ENCODE results near the gene TSSK3.
"Not testable (repeated sequence)": the region's sequence is repeated elsewhere in the genome, so short reads cannot be mapped to it uniquely, and the experiment has no call there.

TSSK3 gene

DNA sequence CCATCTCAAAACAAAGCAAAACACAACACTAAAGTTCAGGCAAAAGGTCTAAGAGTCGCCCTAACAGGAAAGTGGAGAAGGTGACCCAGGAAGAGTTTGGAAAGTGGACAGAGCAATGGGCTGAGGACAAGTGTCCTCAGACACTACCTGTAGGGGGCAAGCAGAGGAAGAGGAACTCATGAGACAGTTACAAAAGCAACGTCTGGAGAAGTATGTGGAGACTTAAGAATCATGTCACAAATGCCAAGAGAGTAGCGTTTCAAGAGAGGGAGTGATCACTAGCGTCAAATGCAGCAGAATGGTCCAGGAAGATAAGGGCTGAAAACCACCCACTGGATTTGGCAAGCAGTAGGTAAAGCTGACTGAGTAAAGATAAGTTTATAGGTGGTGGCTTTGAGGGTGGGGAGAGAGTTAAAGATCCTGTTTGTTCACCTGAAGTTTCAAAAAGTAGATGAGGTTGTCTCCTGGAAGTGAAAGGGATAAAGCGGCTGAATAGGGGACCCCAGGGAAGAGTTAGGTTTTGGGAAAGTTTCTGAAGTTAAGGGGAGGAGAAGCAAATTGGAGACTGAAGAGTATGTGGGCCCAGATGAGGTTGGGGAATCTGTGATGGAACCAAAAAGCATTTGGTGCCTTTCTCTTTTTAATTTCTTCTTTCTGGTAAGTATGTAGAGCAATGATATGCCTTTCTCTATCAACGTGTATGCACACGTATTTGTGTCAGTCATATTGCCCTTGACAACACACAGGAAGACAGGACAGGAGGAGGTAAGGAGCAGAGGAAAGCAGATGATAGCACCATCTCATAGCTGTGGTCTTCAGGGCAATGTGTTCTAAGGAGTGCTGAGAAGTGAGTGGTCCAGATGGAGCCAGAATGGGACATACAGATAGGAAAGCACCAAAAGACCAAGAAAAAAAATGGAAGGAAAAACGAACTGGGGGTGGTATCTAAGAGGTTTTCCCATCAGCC is 28.8 kb downstream of the TSSK3 start:
- DNase-seq = no peak
- Mint-ChIP-seq H3K27ac (no peak overlapping the region), H3K27me3 (no peaks in the 10 kb centered on the region), H3K36me3 (peaks cover 17% of the 10 kb centered on the region), H3K4me3 (no peak overlapping the region), H3K4me1 (peaks cover 40% of the 10 kb centered on the region), H3K9me3 (no peaks in the 10 kb centered on the region)
- CTCF ChIA-PET = interaction anchor here (0.6 to 1.5 kb wide), 3 partner anchors 8 to 9 kb away, joined by 3 to 4 read pairs (median 3); no protein-coding TSS in a partner anchor

- H3K36me3 Mint-ChIP-seq = peaks cover 9% of the 10 kb centered on the region
- H3K27me3 Mint-ChIP-seq = peaks cover 4% of the 10 kb centered on the region
- no peaks in the 10 kb centered on the region for H3K9me3 Mint-ChIP-seq
- peak overlapping the region; percentile 16 for H3K27ac Mint-ChIP-seq
- H3K4me3 Mint-ChIP-seq = peak overlapping the region; percentile 9
- CTCF ChIA-PET = interaction anchor here (0.9 kb wide), 1 partner anchor 8 kb away, joined by 3 read pairs; no protein-coding TSS in a partner anchor
- H3K4me1 Mint-ChIP-seq = peaks cover 33% of the 10 kb centered on the region
- no peak for DNase-seq
Observed at GRCh38 chr1:32392325-32392724, 30.0 kb downstream of the TSSK3 start.

GRCh38 chr1:32393136-32393535 is 30.8 kb downstream of the TSSK3 start:
- H3K4me3 Mint-ChIP-seq = peak overlapping the region; percentile 99
- peak overlapping the region; percentile 97 for H3K27ac Mint-ChIP-seq
- peaks cover 6% of the 10 kb centered on the region for H3K27me3 Mint-ChIP-seq
- H3K4me1 Mint-ChIP-seq = peaks cover 29% of the 10 kb centered on the region
- no peak for DNase-seq
- CTCF ChIA-PET = no interaction called here
- H3K9me3 Mint-ChIP-seq = no peaks in the 10 kb centered on the region
- peaks cover 4% of the 10 kb centered on the region for H3K36me3 Mint-ChIP-seq

DNA sequence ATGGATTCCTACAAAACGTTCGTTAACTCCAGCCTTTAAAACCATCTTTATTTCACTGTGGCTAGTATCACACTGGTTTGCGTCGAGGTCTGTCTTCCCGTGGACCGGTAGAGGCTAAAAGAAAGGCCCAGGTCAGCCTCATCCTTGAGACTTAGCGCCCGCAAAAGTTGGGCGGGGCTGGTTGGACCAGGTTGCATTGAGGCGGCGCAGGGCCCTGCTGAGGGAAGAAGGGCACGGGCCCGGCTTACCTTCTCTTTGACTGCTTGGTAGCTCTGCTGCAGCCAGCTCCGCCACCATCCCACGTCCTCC is 31.4 kb downstream of the TSSK3 start:
- Mint-ChIP-seq H3K4me1 (peaks cover 29% of the 10 kb centered on the region), H3K9me3 (no peaks in the 10 kb centered on the region), H3K4me3 (peak overlapping the region; percentile 99), H3K27ac (peak overlapping the region; percentile 97), H3K27me3 (peaks cover 9% of the 10 kb centered on the region), H3K36me3 (peaks cover 4% of the 10 kb centered on the region)
- DNase-seq = no peak
- CTCF ChIA-PET = interaction anchor here (0.9 to 1.8 kb wide), 3 partner anchors 12 to 178 kb away, joined by 3 to 9 read pairs (median 5); no protein-coding TSS in a partner anchor

DNA sequence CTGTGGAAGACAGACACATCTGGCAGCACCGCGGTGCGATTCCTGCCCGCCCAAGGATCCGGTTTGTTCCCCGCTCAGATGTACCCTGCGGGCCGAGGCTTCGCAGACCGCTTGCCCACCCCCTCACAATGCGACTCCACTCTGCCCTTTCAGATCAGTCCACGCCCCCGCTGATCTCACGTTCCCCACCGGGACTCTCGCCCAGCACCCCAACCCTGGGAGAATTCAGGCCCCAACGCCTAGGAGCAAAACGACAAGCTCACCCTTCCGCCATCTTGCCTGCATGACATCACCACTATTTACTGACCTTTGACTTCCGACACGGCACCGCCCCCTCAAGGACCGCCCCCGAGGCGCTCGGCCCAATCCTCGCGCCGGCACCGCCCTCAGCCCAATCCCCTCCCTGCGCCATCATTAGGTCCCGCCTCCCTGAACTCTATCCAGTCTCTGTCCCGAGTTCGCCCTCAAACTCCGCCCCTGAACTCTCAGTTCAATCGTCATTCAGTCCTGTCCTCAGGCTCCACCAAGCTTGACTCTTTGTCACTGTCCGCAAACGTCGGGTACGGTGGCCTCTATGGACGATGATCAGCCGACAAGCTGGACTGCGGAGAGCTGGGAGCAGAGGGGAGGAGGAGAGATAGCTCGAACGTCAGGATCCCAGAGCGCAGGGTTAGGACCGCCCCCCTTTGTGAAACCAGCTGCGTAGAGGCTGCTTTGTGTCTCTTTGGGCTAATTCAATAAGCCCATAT is 32.0 kb downstream of the TSSK3 start, which contains the start of gene BSDC1:
Gene BSDC1 (minus strand): TSS at position 301 of the 749 bp plus-strand sequence. CDS start 27 bp downstream, at position 274.
- CTCF ChIA-PET = interaction anchor here (0.7 to 1.8 kb wide), 6 partner anchors 8 to 186 kb away, joined by 3 to 9 read pairs (median 3); partner anchors contain the start of gene DCDC2B
- Mint-ChIP-seq H3K36me3 (peaks cover 4% of the 10 kb centered on the region), H3K4me1 (peaks cover 29% of the 10 kb centered on the region), H3K9me3 (no peaks in the 10 kb centered on the region), H3K4me3 (peak within 1 kb of the TSS; percentile 99), H3K27me3 (peaks cover 9% of the 10 kb centered on the region), H3K27ac (peak within 1 kb of the TSS; percentile 97)
- DNase-seq = peak; percentile 99

- DNase-seq = no peak
- Mint-ChIP-seq H3K4me3 (peak overlapping the region; percentile 99), H3K4me1 (peaks cover 29% of the 10 kb centered on the region), H3K27ac (peak overlapping the region; percentile 97), H3K36me3 (peaks cover 4% of the 10 kb centered on the region), H3K27me3 (peaks cover 12% of the 10 kb centered on the region), H3K9me3 (no peaks in the 10 kb centered on the region)
- CTCF ChIA-PET = interaction anchor here (0.7 to 1.8 kb wide), 4 partner anchors 8 to 187 kb away, joined by 3 to 9 read pairs (median 3); partner anchors contain the start of gene DCDC2B
Observed at GRCh38 chr1:32394890-32395432, 32.6 kb downstream of the TSSK3 start.

DNA sequence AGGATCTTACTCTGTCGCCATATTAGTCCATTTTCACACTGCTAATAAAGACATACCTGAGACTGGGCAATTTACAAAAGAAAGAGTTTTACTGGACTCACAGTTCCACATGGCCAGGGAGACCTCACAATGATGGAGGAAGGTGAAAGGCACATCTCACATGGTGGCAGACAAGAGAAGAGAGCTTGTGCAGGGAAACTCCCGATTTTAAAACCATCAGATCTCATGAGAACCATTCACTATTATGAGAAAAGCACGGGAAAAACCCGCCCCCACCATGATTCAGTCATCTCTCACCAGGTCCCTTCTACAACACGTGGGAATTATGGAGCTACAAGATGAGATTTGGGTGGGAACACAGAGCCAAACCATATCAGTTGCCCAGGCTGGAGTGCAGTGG is 34.2 kb downstream of the TSSK3 start:
- H3K36me3 Mint-ChIP-seq, H3K4me3 Mint-ChIP-seq, H3K27ac Mint-ChIP-seq, DNase-seq, H3K9me3 Mint-ChIP-seq, CTCF ChIA-PET: not testable (repeated sequence)
- Mint-ChIP-seq H3K27me3 (peaks cover 17% of the 10 kb centered on the region), H3K4me1 (peaks cover 29% of the 10 kb centered on the region)

GRCh38 chr1:32398401-32398800 is 36.1 kb downstream of the TSSK3 start:
- peaks cover 17% of the 10 kb centered on the region for H3K4me1 Mint-ChIP-seq
- H3K9me3 Mint-ChIP-seq = no peaks in the 10 kb centered on the region
- DNase-seq = no peak
- CTCF ChIA-PET = interaction anchor here (0.8 to 5.3 kb wide), 3 partner anchors 8 to 178 kb away, joined by 4 to 55 read pairs (median 4); no protein-coding TSS in a partner anchor
- H3K27ac Mint-ChIP-seq = no peak overlapping the region
- H3K4me3 Mint-ChIP-seq = no peak overlapping the region
- peaks cover 17% of the 10 kb centered on the region for H3K27me3 Mint-ChIP-seq
- peaks cover 2% of the 10 kb centered on the region for H3K36me3 Mint-ChIP-seq

DNA sequence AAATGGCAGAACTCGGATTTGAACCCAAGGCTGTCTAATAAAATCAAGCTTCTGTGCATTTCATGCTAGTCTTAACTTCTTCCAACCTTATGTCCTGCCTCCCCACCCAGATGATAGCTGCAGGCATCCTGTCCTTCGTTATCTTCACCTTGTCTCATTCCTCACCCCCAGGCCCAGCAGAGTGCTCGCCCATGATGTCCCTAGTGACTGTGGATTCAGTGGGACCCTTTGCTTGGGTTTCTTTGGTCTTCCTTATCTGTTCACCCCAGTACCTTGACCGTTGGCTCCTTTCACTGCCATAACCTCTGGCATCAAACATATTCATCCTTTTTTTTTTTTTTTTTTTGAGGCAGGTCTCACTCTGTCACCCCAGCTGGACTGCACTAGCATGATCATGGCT is 37.5 kb downstream of the TSSK3 start:
- Mint-ChIP-seq H3K4me1 (peaks cover 4% of the 10 kb centered on the region), H3K4me3 (no peak overlapping the region), H3K9me3 (no peaks in the 10 kb centered on the region), H3K27me3 (peaks cover 17% of the 10 kb centered on the region), H3K36me3 (no peaks in the 10 kb centered on the region), H3K27ac (no peak overlapping the region)
- no peak for DNase-seq
- CTCF ChIA-PET = interaction anchor here (0.6 to 5.3 kb wide), 9 partner anchors 14 to 551 kb away, joined by 3 to 55 read pairs (median 4); no protein-coding TSS in a partner anchor

DNA sequence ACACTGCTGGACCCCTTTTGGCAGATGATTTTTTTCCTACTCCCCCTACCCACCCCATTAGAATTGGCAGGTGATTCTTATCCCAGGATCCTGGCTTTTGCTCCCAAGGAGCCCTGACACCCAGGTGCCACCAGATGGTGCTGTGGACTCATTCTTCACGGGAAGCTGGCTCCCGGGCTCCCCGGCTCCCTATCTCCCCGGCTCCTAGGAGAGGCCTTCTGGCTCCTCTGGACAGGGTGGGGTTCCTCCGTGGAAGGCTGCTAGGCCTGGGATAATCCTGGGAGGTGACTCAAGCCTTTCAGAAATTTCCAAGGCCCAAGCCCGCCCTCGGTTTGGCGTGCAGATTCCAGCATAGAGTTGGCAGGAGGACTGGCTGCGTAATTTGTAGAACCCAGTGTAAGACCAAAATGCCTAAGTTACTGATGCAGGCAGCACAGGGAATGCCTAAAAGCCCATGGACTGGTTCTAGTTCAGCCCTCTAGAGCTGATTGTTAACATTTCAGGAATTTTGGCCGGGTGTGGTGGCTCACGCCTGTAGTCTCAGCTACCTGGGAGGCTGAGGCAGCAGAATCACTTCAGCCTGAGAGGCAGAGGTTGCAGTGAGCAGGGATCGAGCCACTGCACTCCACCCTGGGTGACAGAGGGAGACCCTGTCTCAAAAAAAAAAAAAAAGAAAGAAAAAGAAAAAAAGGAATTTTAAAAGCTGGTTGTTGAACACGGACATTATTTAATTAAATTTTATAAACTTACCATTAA is 38.7 kb downstream of the TSSK3 start:
- H3K36me3 Mint-ChIP-seq = no peaks in the 10 kb centered on the region
- H3K4me1 Mint-ChIP-seq = no peaks in the 10 kb centered on the region
- peaks cover 17% of the 10 kb centered on the region for H3K27me3 Mint-ChIP-seq
- no peak overlapping the region for H3K27ac Mint-ChIP-seq
- H3K9me3 Mint-ChIP-seq = no peaks in the 10 kb centered on the region
- CTCF ChIA-PET = interaction anchor here (0.6 to 5.3 kb wide), 21 partner anchors 9 to 492 kb away, joined by 3 to 55 read pairs (median 3); no protein-coding TSS in a partner anchor
- DNase-seq = peak; percentile 69
- no peak overlapping the region for H3K4me3 Mint-ChIP-seq

DNA sequence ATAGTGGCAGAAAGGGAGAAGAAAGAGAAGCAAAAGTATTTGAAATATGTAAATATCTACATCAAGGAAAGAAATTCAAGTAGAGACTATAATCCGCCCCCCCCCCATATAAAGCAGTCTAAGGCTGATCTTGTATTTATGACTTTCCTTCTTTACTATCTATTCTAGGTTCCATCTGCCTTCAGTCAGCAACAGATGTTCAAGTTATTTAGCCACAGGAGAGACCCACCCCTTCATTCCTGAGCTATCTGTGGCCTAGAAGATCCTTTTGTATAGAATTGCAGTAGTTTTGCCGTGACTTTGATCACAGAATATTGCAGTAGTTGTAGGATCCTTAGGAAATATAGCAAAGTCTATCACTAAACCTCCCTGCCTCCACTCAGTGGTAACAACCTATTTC is 42.6 kb downstream of the TSSK3 start:
- CTCF ChIA-PET = interaction anchor here (0.7 to 1.8 kb wide), 2 partner anchors 11 to 615 kb away, joined by 3 to 5 read pairs; partner anchors contain the start of gene BSDC1
- no peak for DNase-seq
- Mint-ChIP-seq H3K27me3 (peaks cover 11% of the 10 kb centered on the region), H3K27ac (no peak overlapping the region), H3K4me3 (no peak overlapping the region), H3K36me3 (no peaks in the 10 kb centered on the region), H3K9me3 (no peaks in the 10 kb centered on the region), H3K4me1 (no peaks in the 10 kb centered on the region)

GRCh38 chr1:32405672-32406467 is 43.5 kb downstream of the TSSK3 start:
- no peak overlapping the region for H3K4me3 Mint-ChIP-seq
- no peak for DNase-seq
- H3K36me3 Mint-ChIP-seq = no peaks in the 10 kb centered on the region
- H3K9me3 Mint-ChIP-seq = no peaks in the 10 kb centered on the region
- no peaks in the 10 kb centered on the region for H3K4me1 Mint-ChIP-seq
- H3K27me3 Mint-ChIP-seq = peaks cover 9% of the 10 kb centered on the region
- H3K27ac Mint-ChIP-seq = no peak overlapping the region
- CTCF ChIA-PET = interaction anchor here (1.8 kb wide), 1 partner anchor 12 kb away, joined by 5 read pairs; the partner anchor contains the start of gene BSDC1
